ENCODE results near the gene HOMER3.

GRCh38 chr19:18922228-18922985, 18.6 kb downstream of the HOMER3 start:
- TF ChIP-seq, protein P1, sequence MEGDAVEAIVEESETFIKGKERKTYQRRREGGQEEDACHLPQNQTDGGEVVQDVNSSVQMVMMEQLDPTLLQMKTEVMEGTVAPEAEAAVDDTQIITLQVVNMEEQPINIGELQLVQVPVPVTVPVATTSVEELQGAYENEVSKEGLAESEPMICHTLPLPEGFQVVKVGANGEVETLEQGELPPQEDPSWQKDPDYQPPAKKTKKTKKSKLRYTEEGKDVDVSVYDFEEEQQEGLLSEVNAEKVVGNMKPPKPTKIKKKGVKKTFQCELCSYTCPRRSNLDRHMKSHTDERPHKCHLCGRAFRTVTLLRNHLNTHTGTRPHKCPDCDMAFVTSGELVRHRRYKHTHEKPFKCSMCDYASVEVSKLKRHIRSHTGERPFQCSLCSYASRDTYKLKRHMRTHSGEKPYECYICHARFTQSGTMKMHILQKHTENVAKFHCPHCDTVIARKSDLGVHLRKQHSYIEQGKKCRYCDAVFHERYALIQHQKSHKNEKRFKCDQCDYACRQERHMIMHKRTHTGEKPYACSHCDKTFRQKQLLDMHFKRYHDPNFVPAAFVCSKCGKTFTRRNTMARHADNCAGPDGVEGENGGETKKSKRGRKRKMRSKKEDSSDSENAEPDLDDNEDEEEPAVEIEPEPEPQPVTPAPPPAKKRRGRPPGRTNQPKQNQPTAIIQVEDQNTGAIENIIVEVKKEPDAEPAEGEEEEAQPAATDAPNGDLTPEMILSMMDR (IDR thresholded peaks at IDR 0.05): no peak
- TF ChIP-seq POLR2A (IDR thresholded peaks at IDR 0.05): no peak
